Hematopoietic multipotent progenitor cell (in vitro differentiated cells): ENCODE data around the gene IGF1R. TPM values are rescaled to one million over a fixed set of nuclear protein-coding genes. Genes with fewer than 3 reads are reported as not detected.
"Not testable (repeated sequence)": the region's sequence is repeated elsewhere in the genome, so short reads cannot be mapped to it uniquely, and the experiment has no call there.

Experiments
- DNase-seq, 3 donors: peaks; one replicate each; pipeline ENCODE4 v3.0.0-alpha.2; 2011 to 2015; ENCODE audit warnings: low read depth in 2 of 3, low spot score in 2 of 3
- small RNA-seq: library from RNA; depleted of rRNA; stranded (forward); fragments of <200 nt; gene quantifications from one replicate; pipeline ENCODE3, GENCODE V24; 2012
- total RNA-seq: library from RNA; depleted of rRNA; stranded (reverse); fragments of >200 nt; gene quantifications from one replicate; pipeline ENCODE4 v1.2.3, GENCODE V29; 2012

The IGF1R gene
- total RNA-seq, 1 donor, result 81.9 TPM

DNA sequence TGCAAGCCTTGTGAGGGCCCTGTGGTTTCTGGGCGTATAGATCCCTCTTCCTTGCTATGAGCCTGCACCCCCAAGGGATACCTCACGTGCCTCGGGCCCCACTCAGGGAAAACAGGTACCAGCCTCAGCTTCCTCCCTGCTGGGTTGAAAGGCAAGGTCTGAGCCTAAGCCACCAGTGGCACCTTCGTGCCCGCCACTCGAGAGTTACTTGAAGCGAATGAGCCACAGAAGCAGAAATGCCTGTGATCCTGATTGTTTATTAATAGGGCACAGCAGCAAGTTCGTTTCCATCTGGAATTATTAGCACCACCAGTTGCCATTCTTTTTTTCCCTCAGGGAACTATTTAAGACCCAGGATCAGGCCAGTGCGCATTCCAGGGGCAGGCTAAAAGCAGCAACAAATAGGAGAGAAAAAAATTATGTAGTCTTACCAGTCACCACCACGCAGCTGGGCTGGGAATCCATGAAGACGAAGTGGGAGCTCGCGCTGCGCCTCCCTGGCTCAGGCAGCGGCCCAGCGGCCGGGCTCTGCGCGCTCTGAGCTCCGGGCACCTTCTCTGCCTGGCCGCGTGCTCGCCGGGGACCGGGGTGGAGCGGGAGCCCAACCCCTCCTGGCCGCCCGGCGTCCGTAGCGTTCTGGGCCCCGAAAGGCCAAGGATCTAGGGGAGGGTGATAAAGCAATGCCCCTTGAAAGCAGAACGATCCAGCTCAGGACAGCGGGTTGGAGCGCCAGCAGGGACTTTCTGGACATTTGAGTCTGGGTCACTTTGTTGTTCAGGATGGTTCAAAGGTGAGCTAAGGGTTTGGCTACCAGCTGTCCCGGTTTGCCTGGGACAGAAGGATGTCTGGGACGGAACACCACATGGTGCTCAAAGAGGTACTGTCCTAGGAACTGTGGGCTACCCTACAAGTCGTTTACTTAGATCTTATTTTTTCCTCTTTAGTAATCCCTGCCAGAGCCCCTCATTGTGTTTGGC is 356.9 kb downstream of the IGF1R start:
- DNase-seq, result not testable (repeated sequence)

DNA sequence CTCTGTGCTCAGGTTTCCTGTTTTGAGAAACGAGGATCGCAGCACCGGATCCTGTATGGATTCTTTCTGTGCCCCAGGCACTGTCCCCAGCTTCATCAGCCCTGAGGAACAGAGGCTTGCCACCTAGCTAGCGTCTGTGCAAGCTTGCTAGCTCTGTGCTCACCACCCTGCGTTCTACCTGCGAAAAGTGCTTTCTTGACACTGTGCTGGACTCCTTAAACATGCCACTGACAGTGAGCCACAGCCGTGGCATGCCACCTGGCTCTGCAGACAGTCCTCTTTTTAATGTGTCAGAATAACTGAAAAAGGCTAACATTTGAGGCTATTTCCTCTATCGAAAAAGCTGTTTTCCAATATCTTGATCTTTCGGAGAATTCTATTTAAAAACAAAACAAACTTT is 357.8 kb downstream of the IGF1R start:
- no peak for DNase-seq

DNA sequence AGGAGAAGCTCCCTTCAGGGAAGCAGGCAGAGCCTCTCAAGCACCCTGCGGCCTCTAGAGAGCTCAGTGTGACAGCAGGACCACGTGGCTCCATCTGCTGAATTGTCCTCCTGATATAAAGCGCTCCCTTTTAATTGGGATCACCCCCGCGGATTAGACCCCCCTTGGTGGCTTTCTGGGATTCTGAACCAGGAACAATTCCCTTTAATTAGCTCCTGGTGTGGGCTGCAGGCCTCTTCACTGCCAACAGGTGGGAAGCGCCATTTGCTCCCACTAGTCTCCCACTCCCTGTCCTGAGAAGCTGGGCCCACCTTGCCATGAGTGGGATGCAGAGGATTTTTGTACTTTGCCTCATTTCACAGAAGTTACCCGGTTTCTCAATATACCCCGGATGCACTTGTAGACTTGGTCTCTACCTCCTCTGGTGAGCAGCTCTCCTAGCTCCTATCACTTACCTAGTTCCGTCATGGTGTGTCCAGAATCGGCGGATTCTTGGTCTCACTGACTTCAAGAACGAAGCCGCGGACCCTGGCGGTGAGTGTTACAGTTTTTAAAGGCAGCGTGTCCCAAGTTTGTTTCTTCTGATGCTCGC is 358.7 kb downstream of the IGF1R start:
- no peak for DNase-seq

DNA sequence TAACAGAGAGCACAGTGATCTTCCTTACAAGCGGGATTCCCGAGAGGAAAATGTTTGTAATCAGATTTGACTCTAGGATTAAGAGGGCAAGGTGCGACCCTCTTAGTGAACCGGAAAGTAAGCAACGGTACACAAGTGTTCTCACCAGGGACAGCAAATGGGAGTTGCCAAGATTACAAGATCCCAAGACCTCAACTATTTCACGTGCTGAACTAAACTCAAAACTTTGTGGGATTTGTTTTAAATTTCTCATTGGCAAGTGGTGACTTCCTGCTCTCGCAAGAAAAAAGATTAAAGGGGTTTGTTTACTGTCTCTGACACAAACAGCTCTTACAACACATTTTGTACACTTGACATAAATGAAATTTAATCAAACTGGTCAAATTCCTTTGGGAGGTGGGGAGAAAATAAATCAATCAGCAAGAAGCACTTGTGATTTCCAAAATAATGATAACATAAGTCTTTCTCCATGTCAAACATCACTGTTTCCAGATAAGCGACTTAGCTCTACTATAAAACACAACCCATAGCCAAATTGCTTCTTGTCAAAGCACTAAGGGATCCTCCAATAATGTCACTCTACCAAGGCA is 361.5 kb downstream of the IGF1R start:
- DNase-seq, result no peak

DNA sequence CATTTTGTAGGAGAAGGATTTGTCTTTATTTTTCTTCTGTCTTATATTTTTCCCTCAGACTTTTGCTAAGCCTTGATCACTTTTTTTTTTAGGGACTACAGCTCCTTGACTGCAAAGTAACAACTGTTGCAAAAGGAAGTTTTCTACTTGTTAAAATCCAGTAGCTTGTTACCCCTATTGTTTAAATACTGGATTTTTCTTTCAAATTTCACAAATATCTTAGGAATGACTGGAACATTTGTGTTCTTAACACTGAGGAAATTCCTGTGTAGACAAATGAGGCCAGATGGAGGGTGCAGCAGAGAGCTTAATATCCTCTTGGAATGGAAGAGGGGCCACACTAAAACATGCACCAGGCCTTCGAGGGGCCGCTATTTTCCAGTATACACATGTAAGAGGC is 362.4 kb downstream of the IGF1R start:
- no peak for DNase-seq

Small RNA genes within 50 kb of the gene (small RNA-seq; reads per million reads assigned to genes)
- gene MIR4714, result not detected
